ENCODE data around the gene LRRC61.
A peak's percentile ranks its signal among the peaks of the same experiment; 100 is the strongest.
"Not testable (repeated sequence)": the region's sequence is repeated elsewhere in the genome, so short reads cannot be mapped to it uniquely, and the experiment has no call there.

Gene LRRC61

DNA sequence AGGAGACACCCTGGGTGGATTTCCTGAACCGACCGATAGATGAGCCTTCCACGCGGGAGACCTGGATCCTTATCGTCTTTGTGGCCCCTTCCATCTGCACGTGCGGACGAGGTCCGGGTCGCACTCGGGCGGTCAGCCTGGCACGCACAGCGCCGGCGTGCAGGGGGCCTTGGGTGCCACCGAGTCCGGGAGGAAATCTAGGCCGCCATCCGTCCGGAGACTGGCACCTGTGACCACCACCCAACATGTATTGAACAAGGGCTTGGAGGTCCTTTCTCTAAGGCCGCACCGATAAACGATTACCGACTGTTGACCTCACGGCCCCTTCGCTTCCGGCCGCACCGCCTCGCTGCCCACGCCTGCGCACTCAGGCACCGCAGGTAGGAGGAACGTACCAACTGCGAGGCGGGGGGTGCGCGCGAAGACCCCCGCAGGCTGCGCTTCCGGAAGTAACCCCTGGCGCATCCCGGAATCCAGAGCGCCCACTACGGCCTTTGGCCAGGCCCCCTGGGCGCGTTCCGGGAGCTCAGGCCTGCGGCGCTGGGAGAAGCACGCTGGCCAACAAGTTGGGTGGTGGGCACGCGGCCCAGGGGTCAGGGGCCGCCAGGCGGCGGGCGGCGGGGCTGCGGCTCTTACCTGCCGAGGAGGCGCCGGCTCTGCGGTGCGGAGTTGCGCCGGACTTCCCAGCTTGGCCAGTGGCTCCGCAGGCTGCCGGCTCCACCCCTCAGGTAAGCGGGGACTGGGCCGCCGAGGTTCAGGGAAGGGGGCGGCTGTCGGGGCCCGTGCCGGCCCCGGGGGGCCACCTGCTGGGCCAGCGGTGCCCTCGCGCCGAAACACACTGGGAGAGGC is at the start of gene LRRC61, which contains the start of gene ACTR3C:
Gene LRRC61, plus strand, starts transcription at position 523 of the 849 bp plus-strand sequence. CDS start 13,507 bp downstream, outside the sequence.
Gene ACTR3C, minus strand, starts transcription at position 713 of the 849 bp plus-strand sequence. CDS start 28,249 bp downstream, outside the sequence.
- peak; percentile 68 for DNase-seq

- peak; percentile 53 for DNase-seq
These were observed 46.9 kb upstream of the LRRC61 start for GRCh38 chr7:150276132-150276695.

GRCh38 chr7:150278383-150278782 is 44.8 kb upstream of the LRRC61 start:
- not testable (repeated sequence) for DNase-seq

GRCh38 chr7:150281681-150282403 is 41.3 kb upstream of the LRRC61 start:
- not testable (repeated sequence) for DNase-seq

GRCh38 chr7:150283111-150283510 is 40.0 kb upstream of the LRRC61 start:
- DNase-seq, result not testable (repeated sequence)

- DNase-seq, result not testable (repeated sequence)
These were observed 39.5 kb upstream of the LRRC61 start for GRCh38 chr7:150283608-150284007.

GRCh38 chr7:150285849-150286754 is 37.1 kb upstream of the LRRC61 start:
- DNase-seq, result peak; percentile 54

- DNase-seq, result not testable (repeated sequence)
These were observed 35.3 kb upstream of the LRRC61 start for GRCh38 chr7:150287815-150288214.

DNA sequence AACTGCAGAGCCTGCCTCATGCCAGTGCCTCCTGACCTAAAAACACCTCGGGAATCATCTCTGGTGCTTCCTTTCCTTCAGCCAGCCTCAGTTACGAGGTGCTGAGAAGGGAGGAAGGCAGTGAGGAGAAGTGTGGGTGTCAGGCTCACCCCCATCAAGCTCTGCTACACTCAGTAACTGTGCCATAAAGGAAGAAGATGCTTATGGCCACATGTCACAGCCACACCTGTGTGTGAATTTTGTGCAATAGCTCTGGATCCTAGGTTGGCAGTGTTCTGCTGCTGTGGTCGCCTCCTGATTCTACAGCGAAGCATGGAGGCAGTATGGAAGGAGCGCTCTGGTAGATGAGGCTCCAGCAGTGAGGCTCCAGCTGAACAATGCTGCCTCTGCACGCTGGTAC is 34.3 kb upstream of the LRRC61 start:
- DNase-seq, result not testable (repeated sequence)

DNA sequence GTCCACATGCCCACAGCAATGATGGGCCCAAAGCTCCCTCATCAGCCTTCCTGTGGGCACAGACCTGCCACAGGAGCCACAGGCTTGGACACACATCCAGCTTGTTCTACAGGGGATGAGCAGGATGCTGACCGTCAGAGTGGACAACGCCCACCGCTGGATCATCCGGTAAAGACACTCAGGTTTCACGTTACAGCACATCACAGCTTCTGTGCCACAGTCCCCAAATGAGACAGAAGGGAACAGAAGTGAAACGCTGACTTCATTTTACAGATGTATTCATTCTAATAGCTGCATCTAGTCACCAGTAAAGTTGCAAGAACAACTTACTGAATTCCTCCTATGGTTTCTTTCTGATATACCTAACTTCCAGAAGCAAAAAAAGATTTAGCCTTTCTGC is 32.8 kb upstream of the LRRC61 start:
- DNase-seq, result not testable (repeated sequence)

- DNase-seq, result not testable (repeated sequence)
These were observed 28.1 kb upstream of the LRRC61 start for GRCh38 chr7:150295027-150295426.

DNA sequence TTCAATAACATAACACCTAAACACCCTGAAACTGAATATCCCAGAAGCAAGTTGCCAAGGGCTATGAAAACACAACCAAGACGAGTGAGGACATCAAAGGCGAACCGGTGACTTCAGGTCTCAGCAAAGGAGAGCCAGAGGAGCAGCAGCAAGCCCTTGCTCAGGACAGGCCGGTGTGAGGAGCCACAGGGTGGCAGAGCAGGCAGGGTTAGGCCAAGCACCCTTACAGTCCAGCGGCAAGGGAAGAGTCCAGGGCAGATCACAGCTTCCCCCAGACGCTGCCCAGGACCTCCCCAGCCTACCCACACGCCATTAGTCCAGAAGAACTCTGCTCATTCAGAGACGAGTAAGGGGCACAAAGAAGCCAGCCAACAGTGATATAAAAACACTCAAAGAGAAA is 27.5 kb upstream of the LRRC61 start:
- not testable (repeated sequence) for DNase-seq

DNA sequence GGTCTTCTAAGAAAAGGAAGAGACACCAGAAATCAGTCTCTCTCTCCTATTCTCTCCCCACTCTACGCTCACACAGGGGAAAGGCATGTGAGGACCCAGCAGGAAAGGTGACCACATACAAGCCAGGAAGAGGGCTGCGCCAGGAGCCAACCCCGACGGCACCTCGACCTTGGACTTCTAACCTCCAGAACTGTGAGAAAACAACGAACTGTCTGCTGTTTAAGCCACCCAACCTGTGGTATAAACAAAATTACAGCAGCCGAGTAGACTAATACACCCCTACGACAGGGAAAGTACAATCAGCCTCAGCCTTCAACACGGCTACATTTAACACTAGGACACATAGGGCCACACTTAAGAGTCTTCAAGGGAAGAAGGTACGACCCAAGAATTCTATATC is 26.4 kb upstream of the LRRC61 start:
- not testable (repeated sequence) for DNase-seq

DNA sequence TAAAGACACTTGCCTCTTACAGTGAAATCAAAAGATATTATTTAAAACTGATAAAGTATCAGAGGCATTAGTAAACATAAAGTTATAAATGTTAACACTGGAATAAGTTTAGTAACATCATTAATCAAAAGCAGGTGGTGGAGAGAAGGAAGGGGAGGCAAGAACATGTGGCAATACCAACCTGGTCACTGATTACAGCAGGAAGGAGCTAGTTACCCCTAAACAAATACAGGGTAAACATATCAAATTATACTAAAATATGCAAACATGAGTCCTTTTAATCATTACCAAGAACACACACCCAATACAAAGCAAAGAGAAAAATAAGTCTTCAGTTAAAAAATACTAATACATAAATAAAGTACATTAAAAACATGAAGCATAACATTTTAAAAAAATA is 25.2 kb upstream of the LRRC61 start:
- not testable (repeated sequence) for DNase-seq

DNA sequence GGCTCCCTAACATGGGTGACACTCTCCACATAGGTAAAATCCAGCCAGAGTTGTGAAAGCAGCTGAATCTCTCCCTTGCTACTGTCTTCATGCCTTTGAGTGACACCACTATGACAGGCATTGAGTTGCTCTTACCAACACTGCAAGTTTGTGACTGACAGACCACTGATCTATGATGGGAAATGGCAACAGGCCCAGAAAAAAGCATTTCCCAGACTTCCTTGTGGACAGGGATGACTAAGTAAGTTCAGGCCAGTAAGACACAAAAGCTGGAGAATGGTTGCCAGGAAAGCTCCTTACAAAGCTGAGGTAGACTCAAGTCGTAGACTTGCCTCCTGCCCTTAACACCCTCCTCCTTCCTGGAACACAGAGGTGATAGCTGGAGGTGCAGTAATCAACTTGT is 20.2 kb upstream of the LRRC61 start:
- DNase-seq, result not testable (repeated sequence)

- DNase-seq, result not testable (repeated sequence)
These were observed 18.5 kb upstream of the LRRC61 start for GRCh38 chr7:150304499-150305258.

- not testable (repeated sequence) for DNase-seq
These were observed 17.8 kb upstream of the LRRC61 start for GRCh38 chr7:150305259-150305902.

- not testable (repeated sequence) for DNase-seq
These were observed 17.3 kb upstream of the LRRC61 start for GRCh38 chr7:150305903-150306284.

GRCh38 chr7:150306377-150306776 is 16.8 kb upstream of the LRRC61 start:
- not testable (repeated sequence) for DNase-seq

DNA sequence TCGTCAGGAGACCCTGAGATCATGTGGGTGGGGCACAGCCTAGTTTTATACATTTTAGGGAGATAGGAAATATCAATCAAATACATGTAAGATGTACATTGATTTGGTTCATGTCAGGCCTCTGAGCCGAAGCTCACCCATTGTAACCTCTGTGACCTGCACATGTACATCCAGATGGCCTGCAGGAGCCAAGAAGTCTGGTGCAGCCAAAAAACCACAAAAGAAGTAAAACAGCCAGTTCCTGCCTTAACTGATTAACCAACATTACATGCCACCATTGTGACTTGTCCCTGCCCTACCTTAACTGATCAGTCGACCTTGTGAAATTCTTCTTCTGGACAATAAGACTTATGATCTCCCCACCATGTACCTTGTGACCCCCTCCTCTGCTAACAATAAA is 16.0 kb upstream of the LRRC61 start:
- no peak for DNase-seq

DNA sequence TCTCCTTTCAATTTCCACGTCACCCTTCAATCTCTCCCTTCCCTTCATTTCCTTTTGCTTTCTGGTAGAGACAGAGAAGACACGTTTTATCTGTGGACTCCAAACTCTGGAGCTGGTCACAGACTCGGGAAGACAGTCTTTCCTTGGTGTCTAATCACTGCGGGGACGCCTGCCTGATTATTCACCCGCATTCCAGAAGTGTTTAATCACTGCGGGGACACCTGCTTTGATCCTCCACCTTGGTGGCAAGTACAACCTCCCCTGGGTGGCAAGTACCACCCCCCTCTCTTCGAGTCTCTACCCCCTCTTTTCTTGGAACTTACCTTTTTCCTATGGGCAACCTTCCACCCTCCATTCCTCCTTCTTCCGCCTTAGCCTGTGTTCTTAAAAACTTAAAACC is 15.3 kb upstream of the LRRC61 start:
- no peak for DNase-seq

Data from CD4-positive, alpha-beta T cell treated with Interleukin-21 for 1 hour (primary cell).